Smooth muscle cell (in vitro differentiated cells): ENCODE measurements around the gene LRPAP1. TPM values are rescaled to one million over a fixed set of nuclear protein-coding genes. Genes with fewer than 3 reads are reported as not detected.

Experiments
- DNase-seq: peaks from one replicate; lab custom pipeline; 2025; ENCODE audit not compliant: unreplicated experiment; lab: John Stamatoyannopoulos, UW
- H2AFZ ChIP-seq: fragments of 200-600 bp; sonication (generic); 2 replicates; pipeline ENCODE4 v1.6.0; 2016; ENCODE audit warnings: antibody characterized with exemption, low read depth, mild to moderate bottlenecking
- H3F3A ChIP-seq: fragments of 200-600 bp; sonication (generic); 2 replicates; pipeline ENCODE4 v1.6.0; 2017; ENCODE audit warnings: antibody characterized with exemption, low read depth
- H3K27ac ChIP-seq: fragments of 200-600 bp; sonication (generic); 2 replicates; pipeline ENCODE4 v1.5.1; 2016; ENCODE audit warnings: low read depth, mild to moderate bottlenecking
- H3K27me3 ChIP-seq: fragments of 200-600 bp; sonication (generic); 2 replicates; pipeline ENCODE4 v1.6.1; 2016; ENCODE audit warnings: low read depth, mild to moderate bottlenecking
- H3K36me3 ChIP-seq: fragments of 200-600 bp; sonication (generic); 2 replicates; pipeline ENCODE4 v1.5.1; 2016; ENCODE audit warnings: low read depth
- H3K4me1 ChIP-seq: fragments of 200-600 bp; sonication (generic); 2 replicates; pipeline ENCODE4 v1.5.1; 2016; ENCODE audit warnings: low read depth
- H3K4me2 ChIP-seq: fragments of 200-600 bp; sonication (generic); 2 replicates; pipeline ENCODE4 v1.6.0; 2016; ENCODE audit warnings: mild to moderate bottlenecking
- H3K4me3 ChIP-seq: fragments of 200-600 bp; sonication (generic); 2 replicates; pipeline ENCODE4 v1.5.1; 2016; ENCODE audit warnings: mild to moderate bottlenecking
- H3K79me2 ChIP-seq: fragments of 200-600 bp; sonication (generic); 2 replicates; pipeline ENCODE4 v1.6.0; 2016; ENCODE audit warnings: low read depth, mild to moderate bottlenecking
- H3K9ac ChIP-seq: fragments of 200-600 bp; sonication (generic); 2 replicates; pipeline ENCODE4 v1.6.0; 2016; ENCODE audit warnings: low read depth
- H3K9me3 ChIP-seq: fragments of 200-600 bp; sonication (generic); replicated peaks from 2 replicates; pipeline ENCODE4 v1.5.1; 2016; ENCODE audit warnings: low read depth
- H4K20me1 ChIP-seq: fragments of 200-600 bp; sonication (generic); 2 replicates; pipeline ENCODE4 v1.6.0; 2016; ENCODE audit warnings: low read depth
- CTCF ChIP-seq: fragments of 200-600 bp; sonication (generic); IDR thresholded peaks from 2 replicates; pipeline ENCODE4 v1.5.1; 2017; ENCODE audit warnings: borderline replicate concordance, mild to moderate bottlenecking, antibody characterized with exemption; ENCODE audit not compliant: insufficient read depth, poor library complexity, severe bottlenecking
- WGBS: methylation state at CpG from one replicate; pipeline ENCODE4 v1.1.7; 2016; ENCODE audit warnings: low lambda C conversion rate; 5-methylcytosine and 5-hydroxymethylcytosine counted together
- polyA plus RNA-seq: library from polyadenylated mRNA; unstranded; fragments of >200 nt; fragmentation: Nextera tagmentation; extraction: Ambion mirVana; gene quantifications from 2 replicates; pipeline ENCODE4 v1.2.1, GENCODE V29; 2016
- total RNA-seq: library from RNA; depleted of rRNA; stranded (reverse); fragments of >200 nt; gene quantifications from 2 replicates; pipeline ENCODE4 v1.2.3, GENCODE V29; 2014

The LRPAP1 gene
- total and polyA plus RNA-seq, 2 experiments from 2014 or later: 82.6 to 277 TPM

DNA sequence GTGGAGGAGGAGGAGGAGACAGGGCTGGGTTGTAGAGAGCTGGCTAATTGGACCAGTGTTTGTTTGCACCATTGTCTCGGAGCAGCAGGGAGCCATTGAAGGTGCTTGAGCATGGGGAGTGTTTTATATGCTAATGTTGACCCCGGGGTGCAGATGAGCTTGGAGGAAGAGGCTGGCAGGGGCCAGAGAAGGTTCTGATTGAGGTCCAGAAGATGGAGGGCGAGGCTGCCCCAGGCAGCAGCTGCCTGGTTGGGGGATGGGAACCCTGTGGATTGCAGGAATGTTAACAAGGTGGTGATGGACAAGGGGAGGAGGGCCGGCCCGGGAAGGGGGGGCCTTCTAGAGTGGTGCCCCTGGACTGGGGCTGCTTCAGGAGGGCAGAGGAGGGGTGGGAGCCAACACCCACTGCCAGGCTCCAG lies 51.1 kb downstream of the LRPAP1 start:
- Histone ChIP-seq H3K4me3 (no peak overlapping the region), H3K79me2 (no peaks in the 10 kb centered on the region), H3F3A (peaks cover 3% of the 10 kb centered on the region), H2AFZ (no peak overlapping the region), H3K9me3 (no peaks in the 10 kb centered on the region), H3K4me2 (no peak overlapping the region), H3K9ac (no peak overlapping the region), H3K27me3 (no peaks in the 10 kb centered on the region), H4K20me1 (no peaks in the 10 kb centered on the region), H3K27ac (no peak overlapping the region), H3K4me1 (peaks cover 20% of the 10 kb centered on the region), H3K36me3 (no peaks in the 10 kb centered on the region)
- 45% methylated on average over 4 of the region's 5 CpGs for WGBS
- no peak for TF ChIP-seq CTCF
- no peak for DNase-seq

DNA sequence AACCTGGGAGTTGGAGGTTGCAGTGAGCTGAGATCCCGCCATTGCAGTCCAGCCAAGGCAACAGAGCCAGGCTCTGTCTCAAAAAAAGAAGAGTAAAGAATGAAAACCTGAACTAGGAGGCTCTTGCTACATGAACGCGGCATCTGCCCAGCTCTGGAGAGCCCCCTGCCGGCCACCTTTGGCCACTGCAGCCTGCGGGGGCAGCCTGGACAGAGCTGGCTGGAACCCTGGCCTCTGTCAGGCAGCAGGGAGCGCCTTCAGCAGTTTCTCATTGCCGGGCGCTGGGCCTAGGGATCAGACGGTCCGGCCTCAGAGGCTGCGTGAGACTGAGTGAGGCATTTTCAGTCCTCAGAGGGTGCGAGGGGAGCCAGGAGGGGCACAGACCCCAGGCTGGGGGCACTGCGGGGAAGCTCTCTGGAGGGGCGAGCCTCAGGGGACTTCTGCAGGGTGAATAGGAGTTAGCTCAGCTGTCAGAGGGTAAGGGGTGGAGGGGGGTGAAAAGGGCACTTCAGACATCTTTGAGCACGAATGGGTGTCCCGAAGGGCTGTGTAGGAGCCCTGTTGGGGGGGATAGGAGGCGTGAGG lies 51.6 kb downstream of the LRPAP1 start:
- peak; percentile 100 for TF ChIP-seq CTCF
- H4K20me1 ChIP-seq: no peaks in the 10 kb centered on the region
- H3K79me2 ChIP-seq: no peaks in the 10 kb centered on the region
- peaks cover 20% of the 10 kb centered on the region for H3K4me1 ChIP-seq
- peak; percentile 67 for DNase-seq
- no peaks in the 10 kb centered on the region for H3K27me3 ChIP-seq
- no peak overlapping the region for H3K4me2 ChIP-seq
- H3K4me3 ChIP-seq: no peak overlapping the region
- H2AFZ ChIP-seq: no peak overlapping the region
- WGBS: 7% methylated on average over 17 of the region's 17 CpGs
- H3K27ac ChIP-seq: no peak overlapping the region
- no peaks in the 10 kb centered on the region for H3K36me3 ChIP-seq
- peaks cover 3% of the 10 kb centered on the region for H3F3A ChIP-seq
- H3K9me3 ChIP-seq: no peaks in the 10 kb centered on the region
- no peak overlapping the region for H3K9ac ChIP-seq

DNA sequence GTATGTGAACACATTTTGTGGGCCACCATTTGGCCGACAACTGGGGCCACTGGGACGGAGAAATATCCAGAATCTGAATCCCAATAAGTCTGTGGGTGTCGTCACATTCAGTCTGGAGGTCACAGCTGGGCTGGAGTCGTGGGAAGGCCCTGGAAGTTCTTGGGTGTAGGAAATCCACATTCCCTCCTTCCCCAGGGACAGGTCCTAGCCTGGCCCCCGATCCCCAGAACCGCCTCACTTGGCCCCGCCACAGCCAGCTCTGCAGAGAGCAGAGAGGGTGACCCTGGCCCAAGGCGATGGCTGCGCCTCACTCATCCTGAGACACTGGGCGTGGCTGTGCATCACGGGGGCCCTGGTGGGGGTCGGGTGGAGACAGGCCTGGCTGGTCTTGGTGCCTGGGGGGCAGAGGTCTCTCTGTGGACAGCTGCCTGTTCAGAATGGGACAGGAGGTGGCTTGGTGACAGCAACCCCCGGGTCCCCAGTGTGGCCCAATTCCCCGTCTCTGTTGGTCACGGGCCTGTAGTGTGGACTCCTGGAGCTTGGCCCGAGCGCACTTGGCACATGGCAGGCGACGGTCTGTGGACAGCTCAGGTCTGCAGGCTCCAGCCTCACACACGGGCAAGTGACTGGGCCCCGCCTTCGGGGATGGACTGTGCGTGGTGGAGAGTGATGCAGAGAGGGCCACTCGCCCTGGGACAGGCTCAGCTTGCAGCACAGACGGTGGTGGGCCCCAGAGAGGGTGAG lies 52.7 kb downstream of the LRPAP1 start:
- Histone ChIP-seq H3F3A (peaks cover 3% of the 10 kb centered on the region), H2AFZ (no peak overlapping the region), H3K4me2 (no peak overlapping the region), H3K79me2 (no peaks in the 10 kb centered on the region), H3K4me1 (peaks cover 20% of the 10 kb centered on the region), H3K27ac (no peak overlapping the region), H4K20me1 (no peaks in the 10 kb centered on the region), H3K4me3 (no peak overlapping the region), H3K9me3 (no peaks in the 10 kb centered on the region), H3K9ac (no peak overlapping the region), H3K27me3 (no peaks in the 10 kb centered on the region), H3K36me3 (no peaks in the 10 kb centered on the region)
- no peak for TF ChIP-seq CTCF
- WGBS: 93% methylated on average over 25 of the region's 25 CpGs
- DNase-seq: no peak
